PFSK-1 (cell line): ENCODE data around the gene ZAP70.

Experiments
- FOXP2 ChIP-seq: optimal IDR thresholded peaks from 2 replicates; pipeline ENCODE3; 2011; ENCODE audit warnings: borderline replicate concordance, control low read depth, inconsistent platforms; ENCODE audit not compliant: insufficient read depth; ENCODE audit errors: extremely low read length, extremely low read depth
- POLR2AphosphoS5 ChIP-seq: IDR thresholded peaks from 2 replicates; pipeline ENCODE4 v1.6.1; 2012; ENCODE audit warnings: low read depth, mild to moderate bottlenecking, control low read depth, low read length, moderate library complexity
- SIN3A ChIP-seq: IDR thresholded peaks from 2 replicates; pipeline ENCODE4 v1.6.1; 2012; ENCODE audit warnings: mild to moderate bottlenecking, low read length, moderate library complexity, borderline replicate concordance; ENCODE audit not compliant: insufficient read depth
- TAF1 ChIP-seq: IDR thresholded peaks from 2 replicates; pipeline ENCODE4 v1.6.1; 2012; ENCODE audit warnings: low read length, control low read depth, borderline replicate concordance; ENCODE audit not compliant: insufficient read depth
- TF ChIP-seq, protein P1 (sequence below), 2 experiments: IDR thresholded peaks; 2 replicates each; pipeline versions ENCODE4 v1.6.1 to v1.8.0; 2011 to 2012; ENCODE audit warnings: low read depth in 2 of 2, low read length in 2 of 2, control low read depth in 1 of 2, inconsistent platforms in 1 of 2, mild to moderate bottlenecking in 1 of 2, moderate library complexity in 1 of 2; ENCODE audit not compliant: insufficient read depth in 1 of 2

The ZAP70 gene

DNA sequence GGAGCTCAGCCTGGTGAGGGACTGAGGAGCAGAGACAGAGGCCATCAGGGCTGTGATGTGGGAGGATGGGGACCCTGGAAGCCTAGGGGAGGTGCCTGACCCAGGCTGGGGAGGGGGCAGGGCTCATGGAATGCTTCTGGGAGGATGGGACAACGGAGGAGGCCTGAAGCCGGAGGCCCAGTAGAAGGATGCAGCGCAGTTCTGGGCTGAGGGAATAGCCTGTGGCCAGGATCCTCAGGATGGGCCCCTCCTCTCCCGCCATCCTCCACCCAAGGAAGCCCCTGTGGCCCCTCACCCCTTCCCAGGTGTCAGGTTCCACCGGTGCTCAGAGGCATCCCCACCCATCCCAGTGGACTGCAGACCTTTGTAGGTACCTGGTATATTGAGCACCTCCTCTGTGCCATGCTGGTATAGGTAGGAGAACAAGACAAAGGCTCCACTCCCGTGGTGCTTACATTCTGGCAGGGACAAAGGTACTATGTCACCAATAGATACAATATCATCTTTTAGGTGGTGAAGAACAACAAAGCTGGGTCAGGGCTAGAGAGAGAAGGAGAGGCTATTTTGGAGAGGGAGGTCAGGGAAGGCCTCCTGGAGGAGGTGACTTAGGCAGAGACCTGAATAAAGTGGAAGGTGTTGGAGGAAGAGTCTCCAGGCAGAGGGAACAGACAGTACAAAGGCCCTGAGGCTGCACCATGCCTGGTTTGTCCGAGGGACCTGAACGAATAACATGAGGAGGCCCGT is 2.7 kb downstream of the ZAP70 start:
- TF ChIP-seq POLR2AphosphoS5 (no peak), TAF1 (no peak), SIN3A (no peak), FOXP2 (no peak)
- TF ChIP-seq, protein P1, sequence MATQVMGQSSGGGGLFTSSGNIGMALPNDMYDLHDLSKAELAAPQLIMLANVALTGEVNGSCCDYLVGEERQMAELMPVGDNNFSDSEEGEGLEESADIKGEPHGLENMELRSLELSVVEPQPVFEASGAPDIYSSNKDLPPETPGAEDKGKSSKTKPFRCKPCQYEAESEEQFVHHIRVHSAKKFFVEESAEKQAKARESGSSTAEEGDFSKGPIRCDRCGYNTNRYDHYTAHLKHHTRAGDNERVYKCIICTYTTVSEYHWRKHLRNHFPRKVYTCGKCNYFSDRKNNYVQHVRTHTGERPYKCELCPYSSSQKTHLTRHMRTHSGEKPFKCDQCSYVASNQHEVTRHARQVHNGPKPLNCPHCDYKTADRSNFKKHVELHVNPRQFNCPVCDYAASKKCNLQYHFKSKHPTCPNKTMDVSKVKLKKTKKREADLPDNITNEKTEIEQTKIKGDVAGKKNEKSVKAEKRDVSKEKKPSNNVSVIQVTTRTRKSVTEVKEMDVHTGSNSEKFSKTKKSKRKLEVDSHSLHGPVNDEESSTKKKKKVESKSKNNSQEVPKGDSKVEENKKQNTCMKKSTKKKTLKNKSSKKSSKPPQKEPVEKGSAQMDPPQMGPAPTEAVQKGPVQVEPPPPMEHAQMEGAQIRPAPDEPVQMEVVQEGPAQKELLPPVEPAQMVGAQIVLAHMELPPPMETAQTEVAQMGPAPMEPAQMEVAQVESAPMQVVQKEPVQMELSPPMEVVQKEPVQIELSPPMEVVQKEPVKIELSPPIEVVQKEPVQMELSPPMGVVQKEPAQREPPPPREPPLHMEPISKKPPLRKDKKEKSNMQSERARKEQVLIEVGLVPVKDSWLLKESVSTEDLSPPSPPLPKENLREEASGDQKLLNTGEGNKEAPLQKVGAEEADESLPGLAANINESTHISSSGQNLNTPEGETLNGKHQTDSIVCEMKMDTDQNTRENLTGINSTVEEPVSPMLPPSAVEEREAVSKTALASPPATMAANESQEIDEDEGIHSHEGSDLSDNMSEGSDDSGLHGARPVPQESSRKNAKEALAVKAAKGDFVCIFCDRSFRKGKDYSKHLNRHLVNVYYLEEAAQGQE (IDR thresholded peaks at IDR 0.05; ENCODE audit: insufficient read depth in 1 of 2, low read depth in 2 of 2, low read length in 2 of 2), result no peak

DNA sequence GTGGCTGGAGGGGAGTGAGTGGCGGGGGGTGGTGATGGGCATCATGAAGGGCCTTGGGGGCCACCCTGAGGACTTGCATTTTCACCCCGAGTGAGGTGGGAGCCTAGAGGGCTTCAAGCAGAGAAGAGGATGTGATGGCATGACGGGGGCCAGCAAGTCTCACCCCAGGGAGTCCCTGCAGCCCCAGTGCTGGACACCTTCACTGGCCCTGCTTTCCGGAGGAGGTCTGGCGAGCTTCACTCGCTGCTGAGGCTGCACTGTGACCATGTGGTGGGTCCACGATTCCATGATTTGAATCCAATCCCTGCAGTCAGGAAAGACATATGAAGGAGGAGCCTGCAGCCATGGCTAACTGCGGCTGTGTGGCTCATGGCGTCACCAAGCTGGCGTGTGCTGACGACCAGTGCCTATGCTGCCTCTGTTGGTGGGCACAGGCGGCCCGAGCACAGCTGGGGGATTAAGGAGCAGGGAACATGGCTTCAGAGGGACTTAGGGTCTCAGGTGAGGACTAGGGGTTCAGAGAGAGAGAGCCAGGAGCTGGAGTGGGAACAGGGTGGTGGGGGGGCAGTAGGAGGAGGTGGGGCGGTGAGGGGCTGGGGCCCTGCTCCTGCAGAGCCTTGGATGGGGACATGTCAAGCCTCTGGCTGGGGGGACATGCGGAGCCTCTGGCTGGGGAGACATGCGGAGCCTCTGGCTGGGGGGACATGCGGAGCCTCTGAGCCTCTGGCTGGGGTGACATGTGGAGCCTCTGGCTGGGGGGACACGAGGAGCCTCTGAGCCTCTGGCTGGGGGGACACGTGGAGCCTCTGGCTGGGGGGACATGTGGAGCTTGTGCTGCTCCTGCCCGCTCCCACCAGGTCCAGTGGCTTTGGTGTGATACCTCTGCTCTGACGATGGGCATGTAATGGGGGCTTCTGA is 3.6 kb downstream of the ZAP70 start:
- TF ChIP-seq SIN3A, result no peak
- no peak for TF ChIP-seq FOXP2
- TF ChIP-seq, protein P1 (IDR thresholded peaks at IDR 0.05; ENCODE audit: insufficient read depth in 1 of 2, low read depth in 2 of 2, low read length in 2 of 2), result no peak
- no peak for TF ChIP-seq POLR2AphosphoS5
- no peak for TF ChIP-seq TAF1

DNA sequence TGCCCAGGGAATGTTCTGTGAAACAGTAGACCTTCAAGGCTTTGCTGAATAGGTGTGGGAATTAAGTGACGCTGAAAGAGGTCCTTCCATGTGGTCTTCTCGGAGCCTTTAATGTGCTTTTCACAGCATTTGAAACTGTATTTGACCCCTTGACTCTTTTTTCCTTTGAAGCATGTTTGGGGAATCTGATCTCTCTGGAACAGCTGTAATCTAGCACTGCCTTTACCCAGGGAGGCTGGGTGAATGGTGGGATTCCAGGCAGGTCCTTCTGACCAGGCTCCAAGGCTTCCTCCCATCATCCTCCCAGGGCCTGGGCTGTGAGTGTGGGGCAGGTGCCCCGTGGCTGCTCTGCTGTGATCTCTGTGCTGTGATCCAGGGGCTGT is 4.2 kb downstream of the ZAP70 start:
- TF ChIP-seq TAF1 (no peak), FOXP2 (no peak), SIN3A (no peak), POLR2AphosphoS5 (no peak)
- TF ChIP-seq, protein P1 (IDR thresholded peaks at IDR 0.05; ENCODE audit: insufficient read depth in 1 of 2, low read depth in 2 of 2, low read length in 2 of 2), result no peak

DNA sequence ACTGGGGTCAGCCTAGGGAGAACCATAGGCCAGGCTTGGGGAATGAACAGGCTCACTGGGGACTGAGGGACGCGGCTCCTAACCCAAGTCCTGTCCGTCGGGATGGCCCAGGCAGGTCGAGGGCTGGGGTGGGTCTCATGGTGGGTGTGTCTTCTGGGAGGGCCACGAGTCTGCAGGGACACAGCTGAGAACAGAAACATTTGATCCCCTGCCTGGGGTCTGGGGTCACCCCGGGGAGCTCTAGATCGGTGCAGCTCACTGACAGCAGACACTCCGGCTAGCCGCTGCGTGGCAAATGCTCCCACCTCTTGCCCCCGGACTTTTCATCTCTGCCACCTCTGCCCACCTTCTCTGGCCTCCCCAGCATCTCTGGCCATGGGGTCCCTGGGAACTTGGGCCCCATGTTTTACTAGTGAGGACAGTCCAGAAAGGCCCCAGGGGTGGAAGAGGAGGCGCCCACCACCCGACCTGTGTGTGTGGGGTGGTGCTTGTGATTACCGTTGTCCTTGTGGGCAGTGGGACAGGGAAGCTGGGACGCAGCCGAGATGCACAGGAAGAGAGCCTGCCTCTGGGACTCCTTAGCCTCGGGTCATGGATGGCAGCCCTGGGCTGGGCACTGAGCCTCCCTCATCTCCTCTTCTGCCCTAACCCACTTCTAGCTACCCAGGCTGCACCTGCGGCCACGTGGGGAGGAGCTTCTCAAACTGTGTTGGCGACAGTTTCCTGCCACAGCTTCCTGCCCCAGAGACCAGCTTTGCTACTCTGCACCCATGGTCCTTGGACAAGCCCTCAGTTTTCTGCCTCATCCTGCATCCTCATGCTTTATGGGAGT is 4.9 kb downstream of the ZAP70 start:
- TF ChIP-seq, protein P1 (IDR thresholded peaks at IDR 0.05; ENCODE audit: insufficient read depth in 1 of 2, low read depth in 2 of 2, low read length in 2 of 2), result no peak
- TF ChIP-seq FOXP2 (no peak), SIN3A (no peak), POLR2AphosphoS5 (no peak), TAF1 (no peak)
